Neural progenitor cell (in vitro differentiated cells): Measurements from ENCODE around the gene C8B. TPM values are rescaled to one million over a fixed set of nuclear protein-coding genes. Genes with fewer than 3 reads are reported as not detected.

Experiments
- DNase-seq: peaks from one replicate; pipeline ENCODE4 v3.0.0-alpha.2; 2016; ENCODE audit warnings: low spot score
- H2AFZ ChIP-seq: fragments of 200-600 bp; sonication (generic); replicated peaks from 2 replicates; pipeline ENCODE4 v1.6.1; 2016; ENCODE audit warnings: antibody characterized with exemption
- H3F3A ChIP-seq: fragments of 200-600 bp; sonication (generic); 2 replicates; pipeline ENCODE4 v1.6.1; 2016; ENCODE audit warnings: antibody characterized with exemption, low read depth
- H3K27ac ChIP-seq: fragments of 200-600 bp; sonication (generic); 2 replicates; pipeline ENCODE4 v1.5.1; 2016; ENCODE audit warnings: mild to moderate bottlenecking
- H3K27me3 ChIP-seq: fragments of 200-600 bp; sonication (generic); 2 replicates; pipeline ENCODE4 v1.6.1; 2016; ENCODE audit warnings: mild to moderate bottlenecking, moderate library complexity
- H3K36me3 ChIP-seq: fragments of 200-600 bp; sonication (generic); 2 replicates; pipeline ENCODE4 v1.5.1; 2016
- H3K4me1 ChIP-seq: fragments of 200-600 bp; sonication (generic); 2 replicates; pipeline ENCODE4 v1.6.1; 2016; ENCODE audit warnings: mixed run types
- H3K4me2 ChIP-seq: fragments of 200-600 bp; sonication (generic); 2 replicates; pipeline ENCODE4 v1.6.1; 2016
- H3K4me3 ChIP-seq: fragments of 200-600 bp; sonication (generic); 2 replicates; pipeline ENCODE4 v1.5.1; 2016
- H3K79me2 ChIP-seq: fragments of 200-600 bp; sonication (generic); 2 replicates; pipeline ENCODE4 v1.6.1; 2016; ENCODE audit warnings: low read depth
- H3K9ac ChIP-seq: fragments of 200-600 bp; sonication (generic); 2 replicates; pipeline ENCODE4 v1.6.1; 2016
- H3K9me3 ChIP-seq: fragments of 200-600 bp; sonication (generic); 2 replicates; pipeline ENCODE4 v1.5.1; 2016; ENCODE audit warnings: low read depth
- H4K20me1 ChIP-seq: fragments of 200-600 bp; sonication (generic); 2 replicates; pipeline ENCODE4 v1.6.1; 2016; ENCODE audit warnings: low read depth
- H3K27ac Mint-ChIP-seq: 3 replicates; pipeline ENCODE4 v1.8.0; 2021; ENCODE audit warnings: mixed read lengths
- H3K27me3 Mint-ChIP-seq: 2 replicates; pipeline ENCODE4 v1.8.0; 2022; ENCODE audit warnings: low read depth, mild to moderate bottlenecking, inconsistent platforms, moderate library complexity, mixed read lengths; ENCODE audit not compliant: insufficient read depth
- H3K36me3 Mint-ChIP-seq: 3 replicates; pipeline ENCODE4 v1.8.0; 2021; ENCODE audit warnings: mixed read lengths
- H3K4me1 Mint-ChIP-seq: 3 replicates; pipeline ENCODE4 v1.8.0; 2021; ENCODE audit warnings: mixed read lengths
- H3K4me3 Mint-ChIP-seq: 3 replicates; pipeline ENCODE4 v1.8.0; 2021; ENCODE audit warnings: mild to moderate bottlenecking, moderate library complexity, mixed read lengths
- H3K9me3 Mint-ChIP-seq: 3 replicates; pipeline ENCODE4 v1.8.0; 2020; ENCODE audit warnings: mixed read lengths
- CTCF ChIP-seq: fragments of 200-600 bp; sonication (generic); IDR thresholded peaks from 2 replicates; pipeline ENCODE4 v1.5.1; 2017; ENCODE audit warnings: antibody characterized with exemption, mild to moderate bottlenecking
- EZH2 ChIP-seq: fragments of 200-600 bp; sonication (generic); IDR thresholded peaks from 2 replicates; pipeline ENCODE4 v1.6.1; 2017; ENCODE audit warnings: antibody characterized with exemption, mild to moderate bottlenecking, moderate library complexity
- EZH2phosphoT487 ChIP-seq: fragments of 200-600 bp; sonication (generic); IDR thresholded peaks from 2 replicates; pipeline ENCODE4 v1.6.1; 2017; ENCODE audit warnings: antibody characterized with exemption
- total RNA-seq: library from RNA; depleted of rRNA; stranded (reverse); fragments of >200 nt; gene quantifications from 2 replicates; pipeline ENCODE4 v1.2.3, GENCODE V29; 2015; ENCODE audit warnings: low replicate concordance

Gene C8B
- total RNA-seq, result not detected in 2 replicates

- Histone ChIP-seq H3K4me3 (no peak within 1 kb of the TSS), H3K4me2 (no peak within 1 kb of the TSS), H4K20me1 (no peaks in the 10 kb centered on the region), H2AFZ (no peak within 1 kb of the TSS), H3K79me2 (no peaks in the 10 kb centered on the region), H3K36me3 (no peaks in the 10 kb centered on the region), H3K27me3 (no peaks in the 10 kb centered on the region), H3K27ac (no peak within 1 kb of the TSS), H3K9me3 (no peaks in the 10 kb centered on the region), H3K9ac (no peak within 1 kb of the TSS), H3F3A (no peaks in the 10 kb centered on the region), H3K4me1 (peaks cover 8% of the 10 kb centered on the region)
- no peaks in the 10 kb centered on the region for H3K9me3 Mint-ChIP-seq
- no peak within 1 kb of the TSS for H3K4me3 Mint-ChIP-seq
- H3K27ac Mint-ChIP-seq, result no peak within 1 kb of the TSS
- TF ChIP-seq EZH2phosphoT487, result no peak
- no peak for TF ChIP-seq EZH2
- TF ChIP-seq CTCF, result no peak
- H3K36me3 Mint-ChIP-seq, result no peaks in the 10 kb centered on the region
- H3K27me3 Mint-ChIP-seq, result peaks cover 11% of the 10 kb centered on the region
- peaks cover 7% of the 10 kb centered on the region for H3K4me1 Mint-ChIP-seq
- DNase-seq, result no peak
These were observed at the start of gene C8B for GRCh38 chr1:56965916-56966697. Gene C8B, minus strand, starts transcription at chr1:56966015. Its CDS starts 67 bp downstream, at chr1:56965948.

- Histone ChIP-seq H3K4me2 (no peak overlapping the region), H3K4me3 (no peak overlapping the region), H3K9ac (no peak overlapping the region), H3K36me3 (no peaks in the 10 kb centered on the region), H3K9me3 (no peaks in the 10 kb centered on the region), H2AFZ (no peak overlapping the region), H3K4me1 (no peaks in the 10 kb centered on the region), H3K27ac (no peak overlapping the region), H3K27me3 (no peaks in the 10 kb centered on the region), H3F3A (no peaks in the 10 kb centered on the region), H3K79me2 (no peaks in the 10 kb centered on the region), H4K20me1 (no peaks in the 10 kb centered on the region)
- no peak overlapping the region for H3K4me3 Mint-ChIP-seq
- no peak for DNase-seq
- peaks cover 2% of the 10 kb centered on the region for H3K36me3 Mint-ChIP-seq
- no peaks in the 10 kb centered on the region for H3K9me3 Mint-ChIP-seq
- no peak overlapping the region for H3K27ac Mint-ChIP-seq
- H3K4me1 Mint-ChIP-seq, result peaks cover 18% of the 10 kb centered on the region
- TF ChIP-seq EZH2 (no peak), EZH2phosphoT487 (no peak), CTCF (no peak)
- peaks cover 2% of the 10 kb centered on the region for H3K27me3 Mint-ChIP-seq
These were observed 49.3 kb upstream of the C8B start for GRCh38 chr1:57015071-57015470.

GRCh38 chr1:57013522-57013921 is 47.7 kb upstream of the C8B start:
- Mint-ChIP-seq H3K9me3 (no peaks in the 10 kb centered on the region), H3K27me3 (peaks cover 2% of the 10 kb centered on the region), H3K4me1 (peaks cover 18% of the 10 kb centered on the region), H3K36me3 (peaks cover 2% of the 10 kb centered on the region), H3K4me3 (no peak overlapping the region), H3K27ac (no peak overlapping the region)
- Histone ChIP-seq H3K4me3 (no peak overlapping the region), H2AFZ (no peak overlapping the region), H3K4me2 (no peak overlapping the region), H3K27ac (no peak overlapping the region), H3K36me3 (no peaks in the 10 kb centered on the region), H3K27me3 (no peaks in the 10 kb centered on the region), H3K9me3 (no peaks in the 10 kb centered on the region), H3K79me2 (no peaks in the 10 kb centered on the region), H3K4me1 (no peaks in the 10 kb centered on the region), H3K9ac (no peak overlapping the region), H3F3A (no peaks in the 10 kb centered on the region), H4K20me1 (no peaks in the 10 kb centered on the region)
- TF ChIP-seq EZH2, result no peak
- TF ChIP-seq EZH2phosphoT487, result no peak
- DNase-seq, result no peak

GRCh38 chr1:57012315-57012714 is 46.5 kb upstream of the C8B start:
- Histone ChIP-seq H3F3A (no peaks in the 10 kb centered on the region), H3K27me3 (no peaks in the 10 kb centered on the region), H3K27ac (no peak overlapping the region), H3K79me2 (no peaks in the 10 kb centered on the region), H3K36me3 (no peaks in the 10 kb centered on the region), H3K4me1 (no peaks in the 10 kb centered on the region), H2AFZ (no peak overlapping the region), H3K4me3 (no peak overlapping the region), H3K9me3 (no peaks in the 10 kb centered on the region), H4K20me1 (no peaks in the 10 kb centered on the region), H3K4me2 (no peak overlapping the region), H3K9ac (no peak overlapping the region)
- TF ChIP-seq EZH2phosphoT487 (no peak), EZH2 (no peak), CTCF (no peak)
- no peak for DNase-seq
- no peak overlapping the region for H3K27ac Mint-ChIP-seq
- no peak overlapping the region for H3K4me3 Mint-ChIP-seq
- H3K36me3 Mint-ChIP-seq, result peaks cover 2% of the 10 kb centered on the region
- peaks cover 2% of the 10 kb centered on the region for H3K27me3 Mint-ChIP-seq
- H3K4me1 Mint-ChIP-seq, result peaks cover 11% of the 10 kb centered on the region
- no peaks in the 10 kb centered on the region for H3K9me3 Mint-ChIP-seq
